SK-N-SH (cell line): ENCODE measurements around the gene C1orf141. TPM values are rescaled to one million over a fixed set of nuclear protein-coding genes. Genes with fewer than 3 reads are reported as not detected.

Experiments
- CTCF ChIA-PET: fragments of 300-600, 350-600 bp; formaldehyde crosslinking; extraction: SDS; loops from one replicate; lab custom pipeline; 2021; lab: Yijun Ruan, JAX
- POLR2A ChIA-PET: fragments of 350-600 bp; sonication (Branson Sonifier 250); formaldehyde crosslinking; extraction: SDS; loops from one replicate; lab custom pipeline; 2020; ENCODE audit warnings: antibody characterized with exemption, inconsistent platforms; lab: Yijun Ruan, JAX
- DNase-seq: peaks from one replicate; pipeline ENCODE4 v3.0.0; 2012
- H2AFZ ChIP-seq: fragments of 200-600 bp; sonication (generic); 2 replicates; pipeline ENCODE4 v1.8.1; 2016; ENCODE audit warnings: antibody characterized with exemption, mild to moderate bottlenecking, low read depth
- H3F3A ChIP-seq: fragments of 200-600 bp; sonication (generic); replicated peaks from 2 replicates; pipeline ENCODE3; 2016; ENCODE audit warnings: antibody characterized with exemption, mild to moderate bottlenecking; ENCODE audit not compliant: insufficient read depth
- H3K27ac ChIP-seq, 2 experiments: fragments of 200-500 bp in 1 of 2; fragments of 200-600 bp in 1 of 2; sonication (Bioruptor generic) in 1 of 2; sonication (generic), shearing (Covaris generic) in 1 of 2; 2 replicates each; pipeline versions ENCODE4 v1.5.1 to v1.6.1; 2014 to 2016; ENCODE audit warnings: low read depth in 2 of 2, inconsistent platforms in 1 of 2, low read length in 1 of 2, mild to moderate bottlenecking in 1 of 2, mixed read lengths in 1 of 2
- H3K27me3 ChIP-seq: fragments of 200-600 bp; sonication (generic), shearing (Covaris generic); 2 replicates; pipeline ENCODE4 v1.6.1; 2016; ENCODE audit warnings: mixed run types; ENCODE audit not compliant: insufficient read depth
- H3K36me3 ChIP-seq, 2 experiments: fragments of 200-500 bp in 1 of 2; fragments of 200-600 bp in 1 of 2; sonication (Bioruptor generic) in 1 of 2; sonication (generic) in 1 of 2; replicated peaks in 1 of 2; 2 replicates each; pipeline versions ENCODE3 to v1.5.1; 2014 to 2016; ENCODE audit warnings: low read length in 1 of 2, mild to moderate bottlenecking in 1 of 2; ENCODE audit not compliant: insufficient read depth in 2 of 2, control insufficient read depth in 1 of 2
- H3K4me1 ChIP-seq, 2 experiments: fragments of 200-500 bp in 1 of 2; fragments of 200-600 bp in 1 of 2; sonication (Bioruptor generic) in 1 of 2; sonication (generic), shearing (Covaris generic) in 1 of 2; 2 replicates each; pipeline versions ENCODE4 v1.5.1 to v1.6.1; 2014 to 2016; ENCODE audit warnings: low read depth in 1 of 2, low read length in 1 of 2, mixed run types in 1 of 2; ENCODE audit not compliant: insufficient read depth in 2 of 2, control insufficient read depth in 1 of 2
- H3K4me2 ChIP-seq: fragments of 200-600 bp; sonication (generic), shearing (Covaris generic); 2 replicates; pipeline ENCODE4 v1.6.1; 2017; ENCODE audit warnings: mixed run types
- H3K4me3 ChIP-seq, 2 experiments: fragments of 200-500 bp in 1 of 2; fragments of 200-600 bp in 1 of 2; sonication (Bioruptor generic) in 1 of 2; sonication (generic), shearing (Covaris generic) in 1 of 2; 2 replicates each; pipeline versions ENCODE4 v1.5.1 to v1.8.1; 2014 to 2016; ENCODE audit warnings: low read depth in 2 of 2, inconsistent platforms in 1 of 2, low read length in 1 of 2, mild to moderate bottlenecking in 1 of 2, mixed read lengths in 1 of 2, moderate library complexity in 1 of 2
- H3K79me2 ChIP-seq: fragments of 200-600 bp; sonication (generic); 2 replicates; pipeline ENCODE4 v1.8.1; 2017; ENCODE audit warnings: mild to moderate bottlenecking; ENCODE audit not compliant: insufficient read depth
- H3K9ac ChIP-seq: fragments of 200-600 bp; sonication (generic); 2 replicates; pipeline ENCODE4 v1.6.1; 2017; ENCODE audit warnings: mixed run types
- H3K9me2 ChIP-seq: fragments of 200-600 bp; sonication (generic); 2 replicates; pipeline ENCODE4 v1.6.1; 2017; ENCODE audit warnings: mixed run types
- H3K9me3 ChIP-seq: fragments of 200-600 bp; sonication (generic); 2 replicates; pipeline ENCODE4 v1.6.1; 2017; ENCODE audit warnings: mixed run types, mild to moderate bottlenecking, moderate library complexity
- H4K20me1 ChIP-seq: fragments of 200-600 bp; sonication (generic); 2 replicates; pipeline ENCODE4 v1.6.1; 2017; ENCODE audit warnings: mild to moderate bottlenecking, mixed run types; ENCODE audit not compliant: insufficient read depth
- CHD2 ChIP-seq: fragments of 150-350 bp; IDR thresholded peaks from 2 replicates; pipeline ENCODE4 v1.6.1; 2018; ENCODE audit warnings: low read length; ENCODE audit not compliant: partially characterized antibody
- CTCF ChIP-seq: fragments of 200-600 bp; sonication (generic); IDR thresholded peaks from 2 replicates; pipeline ENCODE4 v1.6.1; 2017; ENCODE audit warnings: antibody characterized with exemption, mild to moderate bottlenecking, moderate library complexity
- ELF1 ChIP-seq: IDR thresholded peaks from 2 replicates; pipeline ENCODE4 v1.4.0; 2012
- EZH2phosphoT487 ChIP-seq: fragments of 200-600 bp; sonication (generic); IDR thresholded peaks from 2 replicates; pipeline ENCODE4 v1.6.1; 2017; ENCODE audit warnings: low read depth, mixed run types, mild to moderate bottlenecking, antibody characterized with exemption, moderate library complexity, borderline replicate concordance
- FOSL2 ChIP-seq: IDR thresholded peaks from 2 replicates; pipeline ENCODE4 v1.4.0; 2012; ENCODE audit warnings: low read depth, mild to moderate bottlenecking, moderate library complexity, borderline replicate concordance
- FOXJ3 ChIP-seq: sonication (generic); formaldehyde crosslinking; IDR thresholded peaks from 2 replicates; pipeline ENCODE4 v1.5.1; 2020; ENCODE audit warnings: mild to moderate bottlenecking, missing genetic modification reagents
- FOXM1 ChIP-seq: IDR thresholded peaks from 2 replicates; pipeline ENCODE4 v1.4.0; 2012; ENCODE audit warnings: low read depth, mild to moderate bottlenecking
- GATA2 ChIP-seq: sonication (generic); formaldehyde crosslinking; IDR thresholded peaks from 2 replicates; pipeline ENCODE4 v1.5.0; 2020; ENCODE audit warnings: mild to moderate bottlenecking, missing genetic modification reagents
- IRF3 ChIP-seq: fragments of 150-350 bp; IDR thresholded peaks from 2 replicates; pipeline ENCODE4 v1.6.1; 2016; ENCODE audit warnings: mild to moderate bottlenecking, low read depth, low read length
- JUND ChIP-seq: IDR thresholded peaks from 2 replicates; pipeline ENCODE4 v1.4.0; 2012
- MAX ChIP-seq: IDR thresholded peaks from 2 replicates; pipeline ENCODE4 v1.4.0; 2012; ENCODE audit warnings: low read depth
- MXI1 ChIP-seq: IDR thresholded peaks from 2 replicates; pipeline ENCODE4 v1.6.1; 2012; ENCODE audit warnings: mild to moderate bottlenecking, low read depth, low read length, improper control_type of control experiment
- NFIC ChIP-seq: IDR thresholded peaks from 2 replicates; pipeline ENCODE4 v1.4.0; 2012; ENCODE audit warnings: borderline replicate concordance
- NRF1 ChIP-seq: IDR thresholded peaks from 2 replicates; pipeline ENCODE4 v1.6.1; 2012; ENCODE audit warnings: low read depth, mild to moderate bottlenecking, low read length
- POLR2AphosphoS5 ChIP-seq: IDR thresholded peaks from 2 replicates; pipeline ENCODE4 v1.6.1; 2012; ENCODE audit warnings: low read depth, low read length
- REST ChIP-seq: IDR thresholded peaks from 2 replicates; pipeline ENCODE4 v1.6.1; 2012; ENCODE audit warnings: mild to moderate bottlenecking, low read depth, low read length, moderate library complexity
- RFX5 ChIP-seq: IDR thresholded peaks from 2 replicates; pipeline ENCODE4 v1.6.1; 2012; ENCODE audit warnings: mild to moderate bottlenecking, improper control_type of control experiment, low read length
- RXRA ChIP-seq: IDR thresholded peaks from 2 replicates; pipeline ENCODE4 v1.4.0; 2012; ENCODE audit warnings: low read depth, mild to moderate bottlenecking, borderline replicate concordance
- TEAD4 ChIP-seq: IDR thresholded peaks from 2 replicates; pipeline ENCODE4 v1.4.0; 2012; ENCODE audit warnings: mild to moderate bottlenecking, borderline replicate concordance; ENCODE audit not compliant: insufficient read depth
- USF2 ChIP-seq: fragments of 150-350 bp; IDR thresholded peaks from 2 replicates; pipeline ENCODE4 v1.6.1; 2017; ENCODE audit warnings: antibody characterized with exemption, low read length, low read depth, borderline replicate concordance
- YY1 ChIP-seq: IDR thresholded peaks from 2 replicates; pipeline ENCODE4 v1.4.0; 2012; ENCODE audit warnings: low read depth, mild to moderate bottlenecking
- WGBS: methylation state at CpG from one replicate; pipeline ENCODE4 v1.1.6; 2017; ENCODE audit warnings: low lambda C conversion rate; 5-methylcytosine and 5-hydroxymethylcytosine counted together
- polyA plus RNA-seq, 3 experiments: library from polyadenylated mRNA; depleted of rRNA; stranded (reverse); fragments of >200 nt; gene quantifications; 2 replicates each; pipeline ENCODE4 v1.2.3, GENCODE V29; 2012

C1orf141 gene
- polyA plus RNA-seq, 1 of the 3 experiments (the other 2 are of a cell fraction): not detected

GRCh38 chr1:67103548-67103947, 31.2 kb downstream of the C1orf141 start:
- TF ChIP-seq EZH2phosphoT487: no peak
- no peak for TF ChIP-seq FOXJ3
- TF ChIP-seq ELF1: no peak
- TF ChIP-seq RXRA: no peak
- no peak for TF ChIP-seq FOSL2
- TF ChIP-seq JUND: no peak
- no peaks in the 10 kb centered on the region for H3K79me2 ChIP-seq
- no peaks in the 10 kb centered on the region for H3K27me3 ChIP-seq
- no peak overlapping the region for H3K9ac ChIP-seq
- no peaks in the 10 kb centered on the region for H4K20me1 ChIP-seq
- no peaks in the 10 kb centered on the region for H3K36me3 ChIP-seq
- H3K9me3 ChIP-seq: no peaks in the 10 kb centered on the region
- H3K4me1 ChIP-seq: no peaks in the 10 kb centered on the region
- ChIA-PET POLR2A (no interaction called here), CTCF (interaction anchor here (1.2 kb wide), 1 partner anchor 41 kb away, joined by 3 read pairs; no protein-coding TSS in a partner anchor)
- DNase-seq: no peak
- no peaks in the 10 kb centered on the region for H3F3A ChIP-seq
- H3K4me2 ChIP-seq: no peak overlapping the region
- WGBS: 46% methylated on average over 1 of the region's 1 CpG
- H3K27ac ChIP-seq: no peak overlapping the region
- no peak overlapping the region for H2AFZ ChIP-seq
- H3K9me2 ChIP-seq: no peaks in the 10 kb centered on the region
- H3K4me3 ChIP-seq: no peak overlapping the region

- H3K9me3 ChIP-seq: no peaks in the 10 kb centered on the region
- CTCF ChIA-PET: no interaction called here
- H3K36me3 ChIP-seq: no peaks in the 10 kb centered on the region
- no peak overlapping the region for H3K4me2 ChIP-seq
- no peak for DNase-seq
- H2AFZ ChIP-seq: no peak overlapping the region
- POLR2A ChIA-PET: no interaction called here
- H3K27me3 ChIP-seq: no peaks in the 10 kb centered on the region
- no peaks in the 10 kb centered on the region for H3K4me1 ChIP-seq
- no peak overlapping the region for H3K9ac ChIP-seq
- no peaks in the 10 kb centered on the region for H3K9me2 ChIP-seq
- H3K4me3 ChIP-seq: no peak overlapping the region
- no peaks in the 10 kb centered on the region for H3F3A ChIP-seq
- no peaks in the 10 kb centered on the region for H3K79me2 ChIP-seq
- no peak overlapping the region for H3K27ac ChIP-seq
- no peaks in the 10 kb centered on the region for H4K20me1 ChIP-seq
- WGBS: 37% methylated on average over 3 of the region's 3 CpGs
- no peak for TF ChIP-seq TEAD4
- TF ChIP-seq RXRA: no peak
- no peak for TF ChIP-seq NFIC
- TF ChIP-seq RFX5: no peak
- no peak for TF ChIP-seq CHD2
- no peak for TF ChIP-seq POLR2AphosphoS5
- no peak for TF ChIP-seq REST
- no peak for TF ChIP-seq CTCF
- TF ChIP-seq IRF3: no peak
- TF ChIP-seq USF2: no peak
- no peak for TF ChIP-seq YY1
- no peak for TF ChIP-seq ELF1
- no peak for TF ChIP-seq FOSL2
- no peak for TF ChIP-seq MXI1
- no peak for TF ChIP-seq NRF1
- no peak for TF ChIP-seq FOXM1
- TF ChIP-seq GATA2 (CRISPR knock-in tag): no peak
- TF ChIP-seq MAX: no peak
- TF ChIP-seq JUND: no peak
Measured at GRCh38 chr1:67100833-67101232, 33.9 kb downstream of the C1orf141 start.
